PFSK-1 (cell line): ENCODE data around the gene CBR1.

Source experiments
- FOXP2 ChIP-seq: optimal IDR thresholded peaks from 2 replicates; pipeline ENCODE3; 2011; ENCODE audit warnings: borderline replicate concordance, control low read depth, inconsistent platforms; ENCODE audit not compliant: insufficient read depth; ENCODE audit errors: extremely low read length, extremely low read depth
- POLR2AphosphoS5 ChIP-seq: IDR thresholded peaks from 2 replicates; pipeline ENCODE4 v1.6.1; 2012; ENCODE audit warnings: low read depth, mild to moderate bottlenecking, control low read depth, low read length, moderate library complexity
- REST ChIP-seq, 2 experiments: IDR thresholded peaks; 2 replicates each; pipeline versions ENCODE4 v1.6.1 to v1.8.0; 2011 to 2012; ENCODE audit warnings: low read depth in 2 of 2, low read length in 2 of 2, control low read depth in 1 of 2, inconsistent platforms in 1 of 2, mild to moderate bottlenecking in 1 of 2, moderate library complexity in 1 of 2; ENCODE audit not compliant: insufficient read depth in 1 of 2
- TAF1 ChIP-seq: IDR thresholded peaks from 2 replicates; pipeline ENCODE4 v1.6.1; 2012; ENCODE audit warnings: low read length, control low read depth, borderline replicate concordance; ENCODE audit not compliant: insufficient read depth

DNA sequence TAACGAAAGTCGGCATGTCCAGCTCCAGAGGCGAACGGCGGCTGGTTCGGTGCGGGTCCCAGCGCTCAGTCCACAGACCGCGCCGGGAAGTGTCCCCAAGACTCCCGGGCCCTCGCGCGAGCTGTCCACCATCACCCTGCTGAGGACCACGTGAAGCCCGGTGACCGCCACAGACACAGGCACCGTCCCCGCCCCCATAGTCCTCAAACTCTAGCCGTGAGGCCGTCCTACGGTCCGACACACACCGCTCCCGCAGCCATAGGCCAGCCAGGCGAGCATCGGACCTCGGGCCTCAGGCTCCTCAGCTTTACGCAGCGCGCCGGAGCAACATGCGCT is 10.0 kb upstream of the CBR1 start:
- TF ChIP-seq FOXP2 (no peak), POLR2AphosphoS5 (no peak), REST (IDR thresholded peaks at IDR 0.05; ENCODE audit: insufficient read depth in 1 of 2, low read depth in 2 of 2, low read length in 2 of 2) (no peak), TAF1 (no peak)
